Common myeloid progenitor, CD34-positive (primary cell): ENCODE results near the gene SNRPB.
"Not testable (repeated sequence)": the region's sequence is repeated elsewhere in the genome, so short reads cannot be mapped to it uniquely, and the experiment has no call there.

Experiments
- CTCF ChIA-PET: fragments of 350-600 bp; sonication (Branson Sonifier 250); formaldehyde crosslinking; loops from one replicate; lab custom pipeline; 2021; ENCODE audit warnings: antibody characterized with exemption; lab: Charles Lee
- POLR2A ChIA-PET: fragments of 350-600 bp; sonication (Branson Sonifier 250); formaldehyde crosslinking; loops from one replicate; lab custom pipeline; 2021; ENCODE audit warnings: antibody characterized with exemption; lab: Charles Lee
- DNase-seq, 3 donors: peaks; one replicate each; pipeline versions ENCODE4 v3.0.0 to v3.0.0-alpha.2; 2013
- H3K27ac ChIP-seq, 2 experiments: 1 replicate in 1 of 2; 2 replicates in 1 of 2; pipeline ENCODE4 v1.7.0; 2013; ENCODE audit warnings: inconsistent platforms in 2 of 2, low read length in 2 of 2, mild to moderate bottlenecking in 2 of 2, low read depth in 1 of 2, moderate library complexity in 1 of 2; ENCODE audit not compliant: severe bottlenecking in 2 of 2, insufficient read depth in 1 of 2, poor library complexity in 1 of 2
- H3K27me3 ChIP-seq, 5 experiments: replicated peaks in 2 of 5; 1 replicate in 3 of 5; 2 replicates in 2 of 5; pipeline versions ENCODE4 v1.6.1 to v1.7.0; 2013; ENCODE audit warnings: low read length in 4 of 5, mild to moderate bottlenecking in 2 of 5, moderate library complexity in 2 of 5, inconsistent platforms in 1 of 5; ENCODE audit not compliant: insufficient read depth in 5 of 5, control insufficient read depth in 4 of 5
- H3K36me3 ChIP-seq, 4 experiments: 1 replicate in 2 of 4; 2 replicates in 2 of 4; pipeline versions ENCODE4 v1.6.1 to v1.7.0; 2013; ENCODE audit warnings: low read length in 3 of 4, control low read depth in 1 of 4, mild to moderate bottlenecking in 1 of 4; ENCODE audit not compliant: control insufficient read depth in 4 of 4, insufficient read depth in 4 of 4
- H3K4me1 ChIP-seq, 4 experiments: 1 replicate in 3 of 4; 2 replicates in 1 of 4; pipeline versions ENCODE4 v1.6.1 to v1.7.1; 2013; ENCODE audit warnings: low read length in 3 of 4, mild to moderate bottlenecking in 3 of 4, control low read depth in 1 of 4, inconsistent platforms in 1 of 4, moderate library complexity in 1 of 4; ENCODE audit not compliant: control insufficient read depth in 4 of 4, insufficient read depth in 4 of 4; ENCODE audit errors: control extremely low read depth in 1 of 4
- H3K4me3 ChIP-seq, 7 experiments: 1 replicate in 4 of 7; 2 replicates in 3 of 7; pipeline versions ENCODE4 v1.5.1 to v1.7.0; 2013; ENCODE audit warnings: mild to moderate bottlenecking in 7 of 7, low read length in 6 of 7, moderate library complexity in 6 of 7, inconsistent platforms in 2 of 7, low read depth in 2 of 7, control low read depth in 1 of 7; ENCODE audit not compliant: insufficient read depth in 4 of 7, control insufficient read depth in 1 of 7; ENCODE audit errors: extremely low read depth in 1 of 7
- H3K9me3 ChIP-seq, 5 experiments: 1 replicate in 4 of 5; 2 replicates in 1 of 5; pipeline versions ENCODE4 v1.6.1 to v1.7.1; 2013; ENCODE audit warnings: low read length in 4 of 5, mild to moderate bottlenecking in 2 of 5, inconsistent platforms in 1 of 5, low read depth in 1 of 5, moderate library complexity in 1 of 5; ENCODE audit not compliant: control insufficient read depth in 4 of 5, insufficient read depth in 2 of 5; ENCODE audit errors: control extremely low read depth in 1 of 5
- WGBS: methylation state at CpG from one replicate; pipeline ENCODE4 v1.1.5; 2013; ENCODE audit not compliant: insufficient coverage; 5-methylcytosine and 5-hydroxymethylcytosine counted together

Gene SNRPB

DNA sequence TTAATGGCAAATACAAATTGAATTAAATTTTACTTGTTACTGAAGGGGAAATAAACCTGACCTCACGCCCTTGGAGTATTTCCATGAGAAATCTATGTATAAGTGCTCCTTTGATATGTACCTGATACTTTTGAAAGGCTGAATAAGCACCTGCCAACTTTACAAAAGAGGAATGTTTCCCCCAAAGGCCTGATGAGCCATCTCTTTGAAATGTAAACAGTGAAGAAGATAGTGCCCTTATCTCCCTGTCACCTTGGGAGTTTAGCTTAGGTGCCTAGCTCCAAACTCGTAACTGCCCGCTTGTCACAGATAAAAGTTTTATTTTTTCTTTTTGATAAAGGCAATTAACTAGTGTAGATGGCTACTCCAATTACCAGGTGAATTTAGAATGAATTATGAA, 39.2 kb upstream of the SNRPB start:
- Histone ChIP-seq H3K27me3 (no peaks in the 10 kb centered on the region), H3K36me3 (no peaks in the 10 kb centered on the region), H3K4me1 (peaks cover 0 to 19% (median 16%) of the 10 kb centered on the region in 4 experiments), H3K9me3 (no peaks in the 10 kb centered on the region), H3K27ac (no peak overlapping the region), H3K4me3 (peak overlapping the region in 1 of 7 experiments; percentile 92)
- no peak for DNase-seq
- CTCF ChIA-PET = interaction anchor here (1.2 to 1.8 kb wide), 2 partner anchors 11 to 12 kb away, joined by 4 read pairs; no protein-coding TSS in a partner anchor
- WGBS = no CpG with 5 or more reads among the region's 3 CpGs
- POLR2A ChIA-PET = interaction anchor here (1.0 kb wide), 1 partner anchor 12 kb away, joined by 3 read pairs; no protein-coding TSS in a partner anchor

DNA sequence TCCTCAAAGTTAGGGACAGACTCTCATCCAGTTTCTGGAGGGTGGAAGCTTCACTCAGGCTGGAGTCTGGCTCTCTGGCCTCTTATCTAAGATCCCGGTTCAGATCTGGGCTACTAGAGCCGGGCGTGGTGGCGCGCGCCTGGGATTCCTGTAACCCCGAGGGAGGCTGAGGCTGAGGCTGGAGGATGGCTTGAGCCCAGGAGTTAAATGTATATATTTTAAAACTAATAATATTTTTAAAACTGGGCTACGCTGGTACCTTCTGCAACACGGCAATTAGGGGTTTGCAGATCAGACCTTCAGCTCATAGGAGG, 38.8 kb upstream of the SNRPB start:
- Histone ChIP-seq H3K27me3 (no peaks in the 10 kb centered on the region), H3K9me3 (no peaks in the 10 kb centered on the region), H3K36me3 (no peaks in the 10 kb centered on the region), H3K4me1 (peaks cover 0 to 19% (median 16%) of the 10 kb centered on the region in 4 experiments), H3K27ac (peak overlapping the region in 1 of 2 experiments; percentile 86), H3K4me3 (peak overlapping the region in 6 of 7 experiments; percentile 78 to 96 (median 91))
- DNase-seq = no peak
- CTCF ChIA-PET = interaction anchor here (1.2 to 1.8 kb wide), 2 partner anchors 11 to 13 kb away, joined by 4 read pairs; no protein-coding TSS in a partner anchor
- POLR2A ChIA-PET = interaction anchor here (1.0 kb wide), 1 partner anchor 12 kb away, joined by 3 read pairs; no protein-coding TSS in a partner anchor
- 60% methylated on average over 1 of the region's 9 CpGs for WGBS

DNA sequence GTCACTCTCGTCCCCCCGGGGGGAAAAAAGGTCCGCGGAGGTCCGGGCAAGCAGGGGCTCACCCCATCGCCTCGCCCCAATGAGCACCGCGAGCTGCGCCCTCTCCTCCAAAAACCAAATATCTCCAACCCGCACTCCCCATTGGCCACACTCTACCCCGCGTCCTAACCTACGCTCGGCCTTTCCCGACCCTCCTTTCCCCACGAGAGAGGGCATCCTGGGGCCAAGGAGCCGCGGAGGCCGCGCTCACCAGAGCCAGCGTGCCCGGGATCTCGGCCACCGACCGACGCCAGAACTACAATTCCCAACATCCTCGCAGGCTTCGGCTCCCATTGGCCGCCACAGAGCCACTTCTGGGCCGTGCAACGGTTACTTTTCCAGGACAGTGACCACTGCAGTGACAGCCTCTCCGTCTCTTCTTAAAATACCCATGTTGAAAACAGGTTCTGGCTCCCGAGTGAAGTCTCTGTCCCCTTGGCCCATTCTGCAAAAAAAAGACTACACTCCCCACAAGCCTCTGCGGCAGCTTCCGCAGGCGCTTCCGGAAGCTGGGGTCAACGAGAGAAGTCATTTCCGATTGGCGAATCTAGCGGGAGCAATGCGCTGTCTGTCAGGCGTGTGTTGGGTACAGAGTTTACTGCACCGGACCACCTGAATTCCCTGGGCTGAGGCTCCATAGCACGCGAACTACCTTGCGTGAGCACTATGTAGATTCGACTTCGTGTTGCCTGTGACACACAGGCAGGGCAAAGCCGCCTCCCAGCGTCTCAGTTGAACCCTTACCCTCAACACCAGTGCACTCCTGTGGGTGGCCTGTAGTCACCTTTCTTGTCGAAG, 38.3 kb upstream of the SNRPB start, which contains the start of gene ZNF343:
Gene ZNF343 (minus strand): TSS at position 285 of the 837 bp plus-strand sequence. CDS start 15,020 bp downstream, outside the sequence.
- peak; percentile 86 to 91 (median 88) for DNase-seq
- no peaks in the 10 kb centered on the region for H3K9me3 ChIP-seq
- POLR2A ChIA-PET = interaction anchor here (0.9 to 1.0 kb wide), 2 partner anchors 13 to 39 kb away, joined by 3 to 6 read pairs; no protein-coding TSS in a partner anchor

DNA sequence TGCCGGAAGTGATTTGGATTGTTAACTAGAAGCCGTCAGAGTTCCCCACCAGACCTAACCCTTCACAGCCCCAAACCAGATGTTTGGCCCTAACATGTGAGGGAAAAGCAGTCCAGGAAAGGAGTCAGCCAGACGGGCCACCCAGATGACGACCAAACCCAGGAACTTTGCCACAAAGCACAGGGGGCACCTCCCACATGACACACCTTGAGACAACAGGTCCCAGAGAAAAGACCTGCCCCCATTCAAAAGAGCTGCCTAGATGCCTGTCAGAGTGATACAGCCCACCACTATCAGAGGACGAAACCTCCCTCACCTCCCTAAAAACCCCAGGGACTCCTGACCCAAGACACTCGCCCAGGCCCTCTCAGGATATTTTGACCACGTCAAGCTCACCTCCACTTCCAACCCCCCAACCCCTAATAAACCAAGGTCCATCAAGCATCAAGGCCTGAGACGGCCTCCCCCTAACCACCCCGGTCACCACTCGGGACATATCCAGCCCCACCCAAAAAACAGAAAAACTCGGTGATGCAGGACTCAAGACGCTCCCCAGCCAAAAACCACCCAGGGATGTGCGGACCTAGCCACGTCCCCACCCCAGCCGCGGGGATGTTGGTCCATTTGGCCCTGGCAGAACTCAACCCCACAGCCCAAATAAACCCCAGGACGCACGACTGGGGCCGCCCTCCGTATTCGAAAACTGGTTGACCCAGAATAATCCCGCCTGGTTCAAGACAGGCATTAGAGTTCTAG, 37.5 kb upstream of the SNRPB start:
- Histone ChIP-seq H3K4me1 (peaks cover 0 to 19% (median 16%) of the 10 kb centered on the region in 4 experiments), H3K4me3 (peak overlapping the region; percentile 44 to 96 (median 90)), H3K27me3 (no peaks in the 10 kb centered on the region), H3K36me3 (no peaks in the 10 kb centered on the region), H3K27ac (peak overlapping the region in 1 of 2 experiments; percentile 86), H3K9me3 (no peaks in the 10 kb centered on the region)
- CTCF ChIA-PET = interaction anchor here (0.7 to 2.6 kb wide), 3 partner anchors 12 to 16 kb away, joined by 4 to 14 read pairs (median 4); no protein-coding TSS in a partner anchor
- DNase-seq = peak in 1 of 3 donors; percentile 15
- POLR2A ChIA-PET = interaction anchor here (0.9 kb wide), 1 partner anchor 38 kb away, joined by 6 read pairs; no protein-coding TSS in a partner anchor
- WGBS = 6% methylated on average over 9 of the region's 22 CpGs

More for the DNA sequence above, 38.3 kb upstream of the SNRPB start, which contains the start of gene ZNF343:
- Histone ChIP-seq H3K27me3 (no peaks in the 10 kb centered on the region), H3K36me3 (no peaks in the 10 kb centered on the region), H3K4me1 (peaks cover 0 to 19% (median 16%) of the 10 kb centered on the region in 4 experiments), H3K4me3 (peak within 1 kb of the TSS; percentile 44 to 96 (median 90)), H3K27ac (peak within 1 kb of the TSS; percentile 80 to 86)
- CTCF ChIA-PET = interaction anchor here (1.2 to 2.6 kb wide), 2 partner anchors 11 to 13 kb away, joined by 4 to 14 read pairs; no protein-coding TSS in a partner anchor
- WGBS = 1% methylated on average over 39 of the region's 53 CpGs

DNA sequence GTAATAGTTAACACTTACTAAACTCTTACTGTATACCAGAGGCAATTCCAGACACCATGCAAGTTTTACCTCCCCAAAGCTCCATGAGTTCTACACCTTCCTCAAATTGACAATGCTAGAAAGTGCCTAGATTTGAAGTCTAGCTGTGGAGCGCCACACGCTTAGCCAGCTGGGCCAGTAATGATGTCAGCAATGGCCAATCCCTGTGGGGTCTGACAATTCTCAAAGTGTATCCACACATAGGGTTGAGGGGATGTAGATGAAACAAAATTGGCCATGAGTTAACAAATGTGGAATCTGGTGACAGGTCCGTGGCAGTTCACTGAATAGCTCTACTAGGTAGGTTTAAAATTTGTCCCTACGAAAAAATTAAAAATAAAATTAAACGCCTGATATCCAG, 36.9 kb upstream of the SNRPB start:
- peaks cover 0 to 19% (median 16%) of the 10 kb centered on the region in 4 experiments for H3K4me1 ChIP-seq
- WGBS = 100% methylated on average over 4 of the region's 5 CpGs
- no peaks in the 10 kb centered on the region for H3K9me3 ChIP-seq
- CTCF ChIA-PET = interaction anchor here (0.7 to 2.6 kb wide), 3 partner anchors 12 to 17 kb away, joined by 4 to 14 read pairs (median 4); no protein-coding TSS in a partner anchor
- H3K27me3 ChIP-seq = no peaks in the 10 kb centered on the region
- H3K36me3 ChIP-seq = no peaks in the 10 kb centered on the region
- POLR2A ChIA-PET = no interaction called here
- peak overlapping the region in 1 of 7 experiments; percentile 92 for H3K4me3 ChIP-seq
- no peak overlapping the region for H3K27ac ChIP-seq
- DNase-seq = peak in 2 of 3 donors; percentile 22 to 42

DNA sequence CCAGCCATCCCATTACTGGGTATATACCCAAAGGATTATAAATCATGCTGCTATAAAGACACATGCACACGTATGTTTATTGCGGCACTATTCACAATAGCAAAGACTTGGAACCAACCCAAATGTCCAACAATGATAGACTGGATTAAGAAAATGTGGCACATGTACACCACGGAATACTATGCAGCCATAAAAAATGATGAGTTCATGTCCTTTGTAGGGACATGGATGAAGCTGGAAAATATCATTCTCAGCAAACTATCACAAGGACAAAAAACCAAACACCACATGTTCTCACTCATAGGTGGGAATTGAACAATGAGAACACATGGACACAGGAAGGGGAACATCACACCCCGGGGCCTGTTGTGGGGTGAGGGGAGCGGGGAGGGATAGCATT, 35.8 kb upstream of the SNRPB start:
- CTCF ChIA-PET, H3K4me3 ChIP-seq, POLR2A ChIA-PET, DNase-seq, H3K36me3 ChIP-seq, H3K27me3 ChIP-seq, H3K27ac ChIP-seq, H3K9me3 ChIP-seq: not testable (repeated sequence)
- WGBS = 100% methylated on average over 2 of the region's 5 CpGs
- H3K4me1 ChIP-seq = peaks cover 0 to 19% (median 16%) of the 10 kb centered on the region in 4 experiments
